ENCODE measurements around the gene LPAR5. TPM values are rescaled to one million over a fixed set of nuclear protein-coding genes. Genes with fewer than 3 reads are reported as not detected.

The LPAR5 gene
- total and polyA plus RNA-seq, 4 donors, result 0.58 to 2.0 (median 1.1) TPM

GRCh38 chr12:6626654-6627283 lies 9.0 kb downstream of the LPAR5 start (continued):
- TF ChIP-seq NR2F2 (IDR thresholded peaks at IDR 0.05), result no peak

GRCh38 chr12:6620885-6621274 lies 14.9 kb downstream of the LPAR5 start:
- no peak overlapping the region for H3K27ac ChIP-seq (ENCODE audit: low read depth in 1 of 2, low read length in 2 of 2)
- 80% methylated on average over 29 of the region's 29 CpGs for WGBS
- no peak overlapping the region for H3K9ac ChIP-seq (ENCODE audit: low read depth in 1 of 2, low read length in 2 of 2)
- no peak for TF ChIP-seq EGR1 (IDR thresholded peaks at IDR 0.05; ENCODE audit: low read depth in 2 of 2)
- no peak for TF ChIP-seq HNF4A (conservative IDR thresholded peaks at IDR 0.05)
- no peak for TF ChIP-seq ATF3 (IDR thresholded peaks at IDR 0.05)
- TF ChIP-seq SP1 (IDR thresholded peaks at IDR 0.05), result no peak
- no peak for TF ChIP-seq FOXA2 (IDR thresholded peaks at IDR 0.05)
- TF ChIP-seq CTCF (IDR thresholded peaks at IDR 0.05; ENCODE audit: low read depth, low read length, missing input control), result no peak
- no peak for TF ChIP-seq REST (IDR thresholded peaks at IDR 0.05)
- no peak for TF ChIP-seq TAF1 (conservative IDR thresholded peaks at IDR 0.05)
- no peak for TF ChIP-seq HNF4G (IDR thresholded peaks at IDR 0.05)
- no peak for TF ChIP-seq RAD21 (IDR thresholded peaks at IDR 0.05)
- TF ChIP-seq JUND (IDR thresholded peaks at IDR 0.05), result no peak
- TF ChIP-seq MAX (IDR thresholded peaks at IDR 0.05), result no peak
- no peak for TF ChIP-seq YY1 (IDR thresholded peaks at IDR 0.05)
- TF ChIP-seq GABPA (IDR thresholded peaks at IDR 0.05 in 1 of 2, conservative IDR thresholded peaks at IDR 0.05 in 1 of 2), result no peak
- no peaks in the 10 kb centered on the region for H3K36me3 ChIP-seq (ENCODE audit: control insufficient read depth in 4 of 4, insufficient read depth in 3 of 4, low read depth in 1 of 4, low read length in 3 of 4)
- no peaks in the 10 kb centered on the region for H3K9me3 ChIP-seq (ENCODE audit: control insufficient read depth in 4 of 4, low read length in 3 of 4)
- H3K4me3 ChIP-seq (ENCODE audit: low read depth in 1 of 3, low read length in 3 of 3), result no peak overlapping the region
- DNase-seq (ENCODE audit: low spot score), result no peak
- H3K4me1 ChIP-seq (ENCODE audit: control insufficient read depth in 4 of 4, insufficient read depth in 4 of 4, low read length in 3 of 4), result peaks cover 0 to 6% (median 3%) of the 10 kb centered on the region in 4 donors
- no peaks in the 10 kb centered on the region for H3K27me3 ChIP-seq (ENCODE audit: control insufficient read depth in 4 of 4, insufficient read depth in 4 of 4, low read length in 3 of 4)

Measured in liver (tissue), 9 donors.